Measurements from ENCODE around the gene PHOSPHO1.
"Not testable (repeated sequence)": the region's sequence is repeated elsewhere in the genome, so short reads cannot be mapped to it uniquely, and the experiment has no call there.

The PHOSPHO1 gene

GRCh38 chr17:49194297-49194607 is 36.3 kb downstream of the PHOSPHO1 start:
- in situ Hi-C loops (cut with HindIII; ENCODE audit: low sequenced_read_pairs), result no loop called here

GRCh38 chr17:49193513-49194296 is 36.9 kb downstream of the PHOSPHO1 start:
- in situ Hi-C loops (cut with HindIII; ENCODE audit: low sequenced_read_pairs), result no loop called here

- in situ Hi-C loops (cut with HindIII; ENCODE audit: low sequenced_read_pairs), result no loop called here
These were observed 38.5 kb downstream of the PHOSPHO1 start for GRCh38 chr17:49191917-49192741.

GRCh38 chr17:49191409-49191916 is 39.1 kb downstream of the PHOSPHO1 start:
- in situ Hi-C loops (cut with HindIII; ENCODE audit: low sequenced_read_pairs), result no loop called here

GRCh38 chr17:49190932-49191331 is 39.7 kb downstream of the PHOSPHO1 start:
- in situ Hi-C loops (cut with HindIII; ENCODE audit: low sequenced_read_pairs), result no loop called here

GRCh38 chr17:49187301-49187700 is 43.3 kb downstream of the PHOSPHO1 start:
- in situ Hi-C loops (cut with HindIII; ENCODE audit: low sequenced_read_pairs), result no loop called here

- in situ Hi-C loops (cut with HindIII; ENCODE audit: low sequenced_read_pairs), result not testable (repeated sequence)
These were observed 45.2 kb downstream of the PHOSPHO1 start for GRCh38 chr17:49185381-49185780.

GRCh38 chr17:49184522-49184921 is 46.1 kb downstream of the PHOSPHO1 start:
- in situ Hi-C loops (cut with HindIII; ENCODE audit: low sequenced_read_pairs), result not testable (repeated sequence)

GRCh38 chr17:49183801-49184200 is 46.8 kb downstream of the PHOSPHO1 start:
- in situ Hi-C loops (cut with HindIII; ENCODE audit: low sequenced_read_pairs), result no loop called here

GRCh38 chr17:49183341-49183740 is 47.2 kb downstream of the PHOSPHO1 start:
- in situ Hi-C loops (cut with HindIII; ENCODE audit: low sequenced_read_pairs), result no loop called here

GRCh38 chr17:49180998-49181635 is 49.5 kb downstream of the PHOSPHO1 start:
- in situ Hi-C loops (cut with HindIII; ENCODE audit: low sequenced_read_pairs), result no loop called here

GRCh38 chr17:49180303-49180702 is 50.3 kb downstream of the PHOSPHO1 start:
- in situ Hi-C loops (cut with HindIII; ENCODE audit: low sequenced_read_pairs), result no loop called here

GRCh38 chr17:49175978-49176377 is 54.6 kb downstream of the PHOSPHO1 start:
- in situ Hi-C loops (cut with HindIII; ENCODE audit: low sequenced_read_pairs), result not testable (repeated sequence)
